GM23338 (cell line): Measurements from ENCODE around the gene TEKT3. TPM values are rescaled to one million over a fixed set of nuclear protein-coding genes. Genes with fewer than 3 reads are reported as not detected.

Experiments used
- ATAC-seq: fragments of 200-7000 bp; cut with Tn5 transposase; 3 replicates; pipeline ENCODE4 v1.9.1; 2020
- DNase-seq: peaks from one replicate; pipeline ENCODE4 v3.0.0-alpha.2; 2015; ENCODE audit warnings: low spot score
- H2AFZ ChIP-seq: fragments of 200-600 bp; sonication (generic); 2 replicates; pipeline ENCODE4 v1.8.0; 2016; ENCODE audit warnings: antibody characterized with exemption, mild to moderate bottlenecking, moderate library complexity
- H3F3A ChIP-seq: fragments of 200-600 bp; sonication (generic); replicated peaks from 2 replicates; pipeline ENCODE4 v1.8.0; 2017; ENCODE audit warnings: antibody characterized with exemption, mixed run types, low read depth
- H3K27ac ChIP-seq: fragments of 200-600 bp; sonication (generic); 2 replicates; pipeline ENCODE4 v1.6.1; 2016; ENCODE audit warnings: low read depth
- H3K27me3 ChIP-seq: fragments of 200-600 bp; sonication (generic); 2 replicates; pipeline ENCODE4 v1.8.0; 2016; ENCODE audit warnings: mild to moderate bottlenecking, mixed run types, moderate library complexity; ENCODE audit not compliant: insufficient read depth
- H3K36me3 ChIP-seq: fragments of 200-600 bp; sonication (generic); 2 replicates; pipeline ENCODE4 v1.8.0; 2016; ENCODE audit warnings: mild to moderate bottlenecking; ENCODE audit not compliant: insufficient read depth
- H3K4me1 ChIP-seq: fragments of 200-600 bp; sonication (generic); 2 replicates; pipeline ENCODE4 v1.8.0; 2016; ENCODE audit warnings: mild to moderate bottlenecking, moderate library complexity; ENCODE audit not compliant: insufficient read depth
- H3K4me2 ChIP-seq: fragments of 200-600 bp; sonication (generic); 2 replicates; pipeline ENCODE4 v1.7.1; 2017; ENCODE audit warnings: mixed run types
- H3K4me3 ChIP-seq: fragments of 200-600 bp; sonication (generic); 2 replicates; pipeline ENCODE4 v1.6.1; 2016; ENCODE audit warnings: mixed run types
- H3K79me2 ChIP-seq: fragments of 200-600 bp; sonication (generic); replicated peaks from 2 replicates; pipeline ENCODE4 v1.8.0; 2017; ENCODE audit warnings: mild to moderate bottlenecking; ENCODE audit not compliant: insufficient read depth
- H3K9me2 ChIP-seq: fragments of 200-600 bp; sonication (generic); 2 replicates; pipeline ENCODE4 v1.8.0; 2017; ENCODE audit not compliant: insufficient read depth
- H4K20me1 ChIP-seq: fragments of 200-600 bp; sonication (generic); replicated peaks from 2 replicates; pipeline ENCODE4 v1.8.0; 2017; ENCODE audit warnings: mild to moderate bottlenecking; ENCODE audit not compliant: insufficient read depth
- H3K27ac Mint-ChIP-seq: 2 replicates; pipeline ENCODE4 v1.8.0; 2020; ENCODE audit warnings: inconsistent platforms, mild to moderate bottlenecking, moderate library complexity, mixed read lengths
- H3K27me3 Mint-ChIP-seq: 3 replicates; pipeline ENCODE4 v1.8.0; 2022; ENCODE audit warnings: low read depth, mild to moderate bottlenecking, moderate library complexity, mixed read lengths, inconsistent platforms; ENCODE audit not compliant: insufficient read depth, poor library complexity
- H3K36me3 Mint-ChIP-seq: 3 replicates; pipeline ENCODE4 v1.8.0; 2021; ENCODE audit warnings: low read depth, mild to moderate bottlenecking, inconsistent platforms, moderate library complexity, mixed read lengths
- H3K4me1 Mint-ChIP-seq: 3 replicates; pipeline ENCODE4 v1.8.0; 2020; ENCODE audit warnings: mild to moderate bottlenecking, inconsistent platforms, mixed read lengths
- H3K4me3 Mint-ChIP-seq: 3 replicates; pipeline ENCODE4 v1.8.0; 2021; ENCODE audit warnings: moderate library complexity, mild to moderate bottlenecking, inconsistent platforms, mixed read lengths
- H3K9me3 Mint-ChIP-seq: 3 replicates; pipeline ENCODE4 v1.8.0; 2020; ENCODE audit warnings: moderate library complexity, mild to moderate bottlenecking, inconsistent platforms, mixed read lengths
- CREB1 ChIP-seq: fragments of 250-450 bp; sonication (Bioruptor Pico); IDR thresholded peaks from 2 replicates; pipeline ENCODE4 v1.5.0; 2020; ENCODE audit warnings: low read depth, mild to moderate bottlenecking, moderate library complexity
- EZH2 ChIP-seq: fragments of 200-600 bp; sonication (generic); IDR thresholded peaks from one replicate; pipeline ENCODE4 v1.8.0; 2017; ENCODE audit warnings: antibody characterized with exemption, mild to moderate bottlenecking, low read depth; ENCODE audit not compliant: unreplicated experiment
- EZH2phosphoT487 ChIP-seq: fragments of 200-600 bp; sonication (generic); IDR thresholded peaks from one replicate; pipeline ENCODE4 v1.8.1; 2018; ENCODE audit warnings: antibody characterized with exemption; ENCODE audit not compliant: unreplicated experiment
- JUNB ChIP-seq: IDR thresholded peaks from one replicate; pipeline ENCODE4 v1.6.1; 2016; ENCODE audit warnings: antibody characterized with exemption; ENCODE audit not compliant: unreplicated experiment
- POLR2AphosphoS5 ChIP-seq: IDR thresholded peaks from 2 replicates; pipeline ENCODE4 v1.6.1; 2016; ENCODE audit warnings: antibody characterized with exemption, low read depth
- STAT1 ChIP-seq: IDR thresholded peaks from one replicate; pipeline ENCODE4 v1.6.1; 2016; ENCODE audit warnings: antibody characterized with exemption; ENCODE audit not compliant: unreplicated experiment
- ZNF114 ChIP-seq: fragments of 250-450 bp; sonication (Bioruptor Pico); IDR thresholded peaks from 2 replicates; pipeline ENCODE4 v1.5.0; 2020; ENCODE audit warnings: mild to moderate bottlenecking, moderate library complexity
- polyA plus RNA-seq: library from polyadenylated mRNA; unstranded; fragments of >200 nt; fragmentation: Nextera tagmentation; extraction: Ambion mirVana; gene quantifications from 2 replicates; pipeline ENCODE4 v1.2.1, GENCODE V29; 2016
- total RNA-seq: library from RNA; depleted of rRNA; stranded (reverse); fragments of >200 nt; shearing (Covaris generic); gene quantifications from 2 replicates; pipeline ENCODE4 v1.2.3, GENCODE V29; 2014
- TF ChIP-seq, protein P1 (sequence below): fragments of 250-450 bp; sonication (Bioruptor Pico); IDR thresholded peaks from 2 replicates; pipeline ENCODE4 v1.5.0; 2020; ENCODE audit warnings: mild to moderate bottlenecking, moderate library complexity
- TF ChIP-seq, protein P2 (sequence below): IDR thresholded peaks from 2 replicates; pipeline ENCODE4 v1.6.1; 2016; ENCODE audit warnings: antibody characterized with exemption

The TEKT3 gene
- total and polyA plus RNA-seq, 2 experiments from 2014 or later, result 1.6 to 2.0 TPM

DNA sequence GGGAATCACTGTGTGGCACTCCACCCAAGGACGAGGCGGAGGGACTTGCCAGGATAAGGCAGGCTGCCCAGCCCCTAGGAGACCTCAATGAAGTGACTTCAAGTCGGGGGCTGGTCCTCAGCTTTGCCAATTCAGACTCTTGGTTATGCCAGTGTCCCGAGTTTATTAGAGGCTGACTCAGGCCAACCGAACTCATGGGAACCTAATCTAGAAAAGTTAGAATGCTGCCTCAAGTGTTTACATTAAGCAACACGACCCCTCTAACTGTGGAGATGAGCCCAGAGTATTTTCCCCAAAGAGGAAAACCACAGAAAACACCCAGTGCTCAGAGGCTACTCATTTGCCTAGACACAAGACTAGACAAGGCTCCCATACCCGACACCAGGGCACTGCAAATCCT, 1.1 kb upstream of the TEKT3 start:
- no peaks in the 10 kb centered on the region for H3K79me2 ChIP-seq
- H3K4me3 Mint-ChIP-seq, result no peak overlapping the region
- peaks cover 6% of the 10 kb centered on the region for H3K4me1 ChIP-seq
- H3F3A ChIP-seq, result peaks cover 3% of the 10 kb centered on the region; the same call in 1 of the 2 replicates
- no peaks in the 10 kb centered on the region for H3K36me3 ChIP-seq
- H3K4me2 ChIP-seq, result no peak overlapping the region
- H3K4me1 Mint-ChIP-seq, result peaks cover 7% of the 10 kb centered on the region; the same call in 2 of the 3 replicates
- no peak overlapping the region for H3K27ac ChIP-seq
- DNase-seq (no peak), ATAC-seq (no peak)
- no peaks in the 10 kb centered on the region; the same call in 1 of the 2 replicates for H4K20me1 ChIP-seq
- H3K27me3 Mint-ChIP-seq, result peaks cover 9% of the 10 kb centered on the region
- H2AFZ ChIP-seq, result no peak overlapping the region
- H3K9me3 Mint-ChIP-seq, result 0 out of 3 replicates have a peak, but pooled peaks cover 4% of the 10 kb centered on the region
- H3K9me2 ChIP-seq, result 0 out of 2 replicates have a peak, but pooled peaks cover 3% of the 10 kb centered on the region
- no peak overlapping the region for H3K4me3 ChIP-seq
- TF ChIP-seq, protein P1, sequence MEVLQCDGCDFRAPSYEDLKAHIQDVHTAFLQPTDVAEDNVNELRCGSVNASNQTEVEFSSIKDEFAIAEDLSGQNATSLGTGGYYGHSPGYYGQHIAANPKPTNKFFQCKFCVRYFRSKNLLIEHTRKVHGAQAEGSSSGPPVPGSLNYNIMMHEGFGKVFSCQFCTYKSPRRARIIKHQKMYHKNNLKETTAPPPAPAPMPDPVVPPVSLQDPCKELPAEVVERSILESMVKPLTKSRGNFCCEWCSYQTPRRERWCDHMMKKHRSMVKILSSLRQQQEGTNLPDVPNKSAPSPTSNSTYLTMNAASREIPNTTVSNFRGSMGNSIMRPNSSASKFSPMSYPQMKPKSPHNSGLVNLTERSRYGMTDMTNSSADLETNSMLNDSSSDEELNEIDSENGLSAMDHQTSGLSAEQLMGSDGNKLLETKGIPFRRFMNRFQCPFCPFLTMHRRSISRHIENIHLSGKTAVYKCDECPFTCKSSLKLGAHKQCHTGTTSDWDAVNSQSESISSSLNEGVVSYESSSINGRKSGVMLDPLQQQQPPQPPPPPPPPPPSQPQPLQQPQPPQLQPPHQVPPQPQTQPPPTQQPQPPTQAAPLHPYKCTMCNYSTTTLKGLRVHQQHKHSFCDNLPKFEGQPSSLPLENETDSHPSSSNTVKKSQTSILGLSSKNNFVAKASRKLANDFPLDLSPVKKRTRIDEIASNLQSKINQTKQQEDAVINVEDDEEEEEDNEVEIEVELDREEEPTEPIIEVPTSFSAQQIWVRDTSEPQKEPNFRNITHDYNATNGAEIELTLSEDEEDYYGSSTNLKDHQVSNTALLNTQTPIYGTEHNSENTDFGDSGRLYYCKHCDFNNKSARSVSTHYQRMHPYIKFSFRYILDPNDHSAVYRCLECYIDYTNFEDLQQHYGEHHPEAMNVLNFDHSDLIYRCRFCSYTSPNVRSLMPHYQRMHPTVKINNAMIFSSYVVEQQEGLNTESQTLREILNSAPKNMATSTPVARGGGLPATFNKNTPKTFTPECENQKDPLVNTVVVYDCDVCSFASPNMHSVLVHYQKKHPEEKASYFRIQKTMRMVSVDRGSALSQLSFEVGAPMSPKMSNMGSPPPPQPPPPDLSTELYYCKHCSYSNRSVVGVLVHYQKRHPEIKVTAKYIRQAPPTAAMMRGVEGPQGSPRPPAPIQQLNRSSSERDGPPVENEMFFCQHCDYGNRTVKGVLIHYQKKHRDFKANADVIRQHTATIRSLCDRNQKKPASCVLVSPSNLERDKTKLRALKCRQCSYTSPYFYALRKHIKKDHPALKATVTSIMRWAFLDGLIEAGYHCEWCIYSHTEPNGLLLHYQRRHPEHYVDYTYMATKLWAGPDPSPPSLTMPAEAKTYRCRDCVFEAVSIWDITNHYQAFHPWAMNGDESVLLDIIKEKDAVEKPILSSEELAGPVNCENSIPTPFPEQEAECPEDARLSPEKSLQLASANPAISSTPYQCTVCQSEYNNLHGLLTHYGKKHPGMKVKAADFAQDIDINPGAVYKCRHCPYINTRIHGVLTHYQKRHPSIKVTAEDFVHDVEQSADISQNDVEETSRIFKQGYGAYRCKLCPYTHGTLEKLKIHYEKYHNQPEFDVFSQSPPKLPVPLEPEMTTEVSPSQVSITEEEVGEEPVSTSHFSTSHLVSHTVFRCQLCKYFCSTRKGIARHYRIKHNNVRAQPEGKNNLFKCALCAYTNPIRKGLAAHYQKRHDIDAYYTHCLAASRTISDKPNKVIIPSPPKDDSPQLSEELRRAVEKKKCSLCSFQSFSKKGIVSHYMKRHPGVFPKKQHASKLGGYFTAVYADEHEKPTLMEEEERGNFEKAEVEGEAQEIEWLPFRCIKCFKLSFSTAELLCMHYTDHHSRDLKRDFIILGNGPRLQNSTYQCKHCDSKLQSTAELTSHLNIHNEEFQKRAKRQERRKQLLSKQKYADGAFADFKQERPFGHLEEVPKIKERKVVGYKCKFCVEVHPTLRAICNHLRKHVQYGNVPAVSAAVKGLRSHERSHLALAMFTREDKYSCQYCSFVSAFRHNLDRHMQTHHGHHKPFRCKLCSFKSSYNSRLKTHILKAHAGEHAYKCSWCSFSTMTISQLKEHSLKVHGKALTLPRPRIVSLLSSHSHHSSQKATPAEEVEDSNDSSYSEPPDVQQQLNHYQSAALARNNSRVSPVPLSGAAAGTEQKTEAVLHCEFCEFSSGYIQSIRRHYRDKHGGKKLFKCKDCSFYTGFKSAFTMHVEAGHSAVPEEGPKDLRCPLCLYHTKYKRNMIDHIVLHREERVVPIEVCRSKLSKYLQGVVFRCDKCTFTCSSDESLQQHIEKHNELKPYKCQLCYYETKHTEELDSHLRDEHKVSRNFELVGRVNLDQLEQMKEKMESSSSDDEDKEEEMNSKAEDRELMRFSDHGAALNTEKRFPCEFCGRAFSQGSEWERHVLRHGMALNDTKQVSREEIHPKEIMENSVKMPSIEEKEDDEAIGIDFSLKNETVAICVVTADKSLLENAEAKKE (CRISPR knock-in tag), result no peak
- TF ChIP-seq EZH2phosphoT487 (no peak), JUNB (no peak), POLR2AphosphoS5 (no peak), ZNF114 (CRISPR knock-in tag) (no peak), CREB1 (CRISPR knock-in tag) (no peak), EZH2 (no peak), STAT1 (no peak)
- TF ChIP-seq, protein P2, sequence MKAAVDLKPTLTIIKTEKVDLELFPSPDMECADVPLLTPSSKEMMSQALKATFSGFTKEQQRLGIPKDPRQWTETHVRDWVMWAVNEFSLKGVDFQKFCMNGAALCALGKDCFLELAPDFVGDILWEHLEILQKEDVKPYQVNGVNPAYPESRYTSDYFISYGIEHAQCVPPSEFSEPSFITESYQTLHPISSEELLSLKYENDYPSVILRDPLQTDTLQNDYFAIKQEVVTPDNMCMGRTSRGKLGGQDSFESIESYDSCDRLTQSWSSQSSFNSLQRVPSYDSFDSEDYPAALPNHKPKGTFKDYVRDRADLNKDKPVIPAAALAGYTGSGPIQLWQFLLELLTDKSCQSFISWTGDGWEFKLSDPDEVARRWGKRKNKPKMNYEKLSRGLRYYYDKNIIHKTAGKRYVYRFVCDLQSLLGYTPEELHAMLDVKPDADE, result no peak
- no peaks in the 10 kb centered on the region; the same call in 2 of the 3 replicates for H3K36me3 Mint-ChIP-seq
- H3K27ac Mint-ChIP-seq, result no peak overlapping the region
- peaks cover 15% of the 10 kb centered on the region for H3K27me3 ChIP-seq
